Activated CD4-positive, alpha-beta memory T cell treated with anti-CD3 and anti-CD28 coated beads, Interleukin-2, amount 10 ng/mL, durations not matched to agents 7 days and 5 days (primary cell): ENCODE results near the gene GALNT7. TPM values are rescaled to one million over a fixed set of nuclear protein-coding genes. Genes with fewer than 3 reads are reported as not detected.

Experiments used
- CTCF ChIA-PET: fragments of 350-600 bp; sonication (Branson Sonifier 250); formaldehyde crosslinking; loops from one replicate; lab custom pipeline; 2021; ENCODE audit warnings: antibody characterized with exemption, inconsistent platforms; lab: Charles Lee
- POLR2A ChIA-PET: fragments of 350-600 bp; sonication (Branson Sonifier 250); formaldehyde crosslinking; loops from one replicate; lab custom pipeline; 2021; ENCODE audit warnings: antibody characterized with exemption; lab: Charles Lee
- DNase-seq: peaks from one replicate; pipeline ENCODE4 v3.0.0-alpha.2; 2020
- H3K27ac Mint-ChIP-seq: one replicate; pipeline ENCODE4 v1.8.0; 2021; ENCODE audit warnings: mild to moderate bottlenecking, mixed read lengths
- H3K27me3 Mint-ChIP-seq: one replicate; pipeline ENCODE4 v1.8.0; 2021; ENCODE audit warnings: mixed read lengths
- H3K36me3 Mint-ChIP-seq: one replicate; pipeline ENCODE4 v1.8.0; 2021; ENCODE audit warnings: low read depth, mixed read lengths
- H3K4me1 Mint-ChIP-seq: one replicate; pipeline ENCODE4 v1.8.0; 2021; ENCODE audit warnings: mixed read lengths
- H3K4me3 Mint-ChIP-seq: one replicate; pipeline ENCODE4 v1.8.0; 2021; ENCODE audit warnings: mild to moderate bottlenecking, mixed read lengths
- H3K9me3 Mint-ChIP-seq: one replicate; pipeline ENCODE4 v1.8.0; 2021; ENCODE audit warnings: mixed read lengths
- total RNA-seq, 2 experiments: library from RNA; stranded (reverse); gene quantifications; one replicate each; pipeline ENCODE4 v1.2.3, GENCODE V29; 2021

GALNT7 gene
- total RNA-seq, 2 experiments from 2014 or later: 16.0 to 19.1 TPM

DNA sequence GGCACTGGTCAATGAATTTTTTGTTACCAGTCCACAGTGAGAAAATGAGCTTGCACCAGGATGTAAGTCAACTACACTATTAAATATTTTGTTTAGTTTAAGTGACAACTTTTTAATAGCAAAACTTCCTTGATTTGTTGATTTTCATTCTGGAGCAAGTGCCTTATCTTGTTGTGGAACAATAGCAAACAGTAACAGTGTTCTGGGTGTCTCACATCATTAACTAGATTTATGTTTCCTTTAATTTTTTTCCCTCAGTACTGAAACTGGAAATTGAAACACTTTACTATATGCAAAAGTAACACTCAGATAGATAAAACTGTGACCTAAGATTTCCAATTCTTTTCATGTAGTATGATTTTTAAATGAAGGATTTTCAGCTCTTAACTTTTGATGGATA is 80.1 kb downstream of the GALNT7 start:
- ChIA-PET POLR2A (no interaction called here), CTCF (no interaction called here)
- Mint-ChIP-seq H3K36me3 (no peaks in the 10 kb centered on the region), H3K27ac (no peak overlapping the region), H3K4me3 (no peak overlapping the region), H3K4me1 (no peaks in the 10 kb centered on the region), H3K9me3 (no peaks in the 10 kb centered on the region), H3K27me3 (no peaks in the 10 kb centered on the region)
- DNase-seq: no peak

GRCh38 chr4:173252024-173252935 is 83.7 kb downstream of the GALNT7 start:
- ChIA-PET CTCF (interaction anchor here (1.0 kb wide), 1 partner anchor 241 kb away, joined by 3 read pairs; no protein-coding TSS in a partner anchor), POLR2A (no interaction called here)
- H3K4me3 Mint-ChIP-seq: no peak overlapping the region
- no peak for DNase-seq
- H3K27ac Mint-ChIP-seq: no peak overlapping the region
- no peaks in the 10 kb centered on the region for H3K4me1 Mint-ChIP-seq
- H3K27me3 Mint-ChIP-seq: no peaks in the 10 kb centered on the region
- H3K9me3 Mint-ChIP-seq: no peaks in the 10 kb centered on the region
- H3K36me3 Mint-ChIP-seq: no peaks in the 10 kb centered on the region

- no peak overlapping the region for H3K4me3 Mint-ChIP-seq
- H3K36me3 Mint-ChIP-seq: no peaks in the 10 kb centered on the region
- H3K27ac Mint-ChIP-seq: no peak overlapping the region
- H3K27me3 Mint-ChIP-seq: no peaks in the 10 kb centered on the region
- H3K9me3 Mint-ChIP-seq: no peaks in the 10 kb centered on the region
- H3K4me1 Mint-ChIP-seq: no peaks in the 10 kb centered on the region
- DNase-seq: no peak
- ChIA-PET CTCF (interaction anchor here (0.9 to 1.7 kb wide), 3 partner anchors 35 to 240 kb away, joined by 3 to 11 read pairs (median 5); no protein-coding TSS in a partner anchor), POLR2A (interaction anchor here (1.0 kb wide), 1 partner anchor 83 kb away, joined by 3 read pairs; no protein-coding TSS in a partner anchor)
Observed at GRCh38 chr4:173253561-173253960, 85.0 kb downstream of the GALNT7 start.

GRCh38 chr4:173254646-173255045 is 86.0 kb downstream of the GALNT7 start:
- no peak overlapping the region for H3K4me3 Mint-ChIP-seq
- H3K27me3 Mint-ChIP-seq: no peaks in the 10 kb centered on the region
- ChIA-PET POLR2A (interaction anchor here (1.0 kb wide), 1 partner anchor 85 kb away, joined by 3 read pairs; no protein-coding TSS in a partner anchor), CTCF (interaction anchor here (1.4 to 1.7 kb wide), 2 partner anchors 47 to 241 kb away, joined by 5 to 11 read pairs; no protein-coding TSS in a partner anchor)
- no peaks in the 10 kb centered on the region for H3K4me1 Mint-ChIP-seq
- H3K36me3 Mint-ChIP-seq: no peaks in the 10 kb centered on the region
- no peak overlapping the region for H3K27ac Mint-ChIP-seq
- no peak for DNase-seq
- no peaks in the 10 kb centered on the region for H3K9me3 Mint-ChIP-seq

DNA sequence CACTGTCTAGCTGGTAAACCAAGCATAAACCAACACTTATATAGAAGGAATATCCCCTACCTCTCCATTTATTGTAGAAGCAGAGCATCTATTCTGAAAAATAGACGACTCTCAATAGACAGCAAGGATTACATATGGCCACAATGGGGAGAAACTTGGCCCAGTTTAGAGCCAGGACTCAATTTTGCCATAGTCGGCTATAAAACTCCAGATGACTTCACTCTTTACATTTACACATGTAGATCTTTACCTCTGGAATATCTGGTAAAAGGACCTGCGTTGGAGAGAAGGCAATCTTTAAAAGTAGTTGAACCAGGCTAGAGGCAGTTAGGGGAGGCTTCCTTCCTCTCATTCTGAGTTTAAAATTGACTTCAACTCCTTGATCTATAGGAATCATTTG is 88.2 kb downstream of the GALNT7 start:
- no peaks in the 10 kb centered on the region for H3K27me3 Mint-ChIP-seq
- H3K4me3 Mint-ChIP-seq: no peak overlapping the region
- no peaks in the 10 kb centered on the region for H3K4me1 Mint-ChIP-seq
- ChIA-PET CTCF (interaction anchor here (0.9 to 3.8 kb wide), 10 partner anchors 11 to 243 kb away, joined by 3 to 69 read pairs (median 5); no protein-coding TSS in a partner anchor), POLR2A (no interaction called here)
- no peaks in the 10 kb centered on the region for H3K36me3 Mint-ChIP-seq
- H3K9me3 Mint-ChIP-seq: no peaks in the 10 kb centered on the region
- no peak for DNase-seq
- no peak overlapping the region for H3K27ac Mint-ChIP-seq

DNA sequence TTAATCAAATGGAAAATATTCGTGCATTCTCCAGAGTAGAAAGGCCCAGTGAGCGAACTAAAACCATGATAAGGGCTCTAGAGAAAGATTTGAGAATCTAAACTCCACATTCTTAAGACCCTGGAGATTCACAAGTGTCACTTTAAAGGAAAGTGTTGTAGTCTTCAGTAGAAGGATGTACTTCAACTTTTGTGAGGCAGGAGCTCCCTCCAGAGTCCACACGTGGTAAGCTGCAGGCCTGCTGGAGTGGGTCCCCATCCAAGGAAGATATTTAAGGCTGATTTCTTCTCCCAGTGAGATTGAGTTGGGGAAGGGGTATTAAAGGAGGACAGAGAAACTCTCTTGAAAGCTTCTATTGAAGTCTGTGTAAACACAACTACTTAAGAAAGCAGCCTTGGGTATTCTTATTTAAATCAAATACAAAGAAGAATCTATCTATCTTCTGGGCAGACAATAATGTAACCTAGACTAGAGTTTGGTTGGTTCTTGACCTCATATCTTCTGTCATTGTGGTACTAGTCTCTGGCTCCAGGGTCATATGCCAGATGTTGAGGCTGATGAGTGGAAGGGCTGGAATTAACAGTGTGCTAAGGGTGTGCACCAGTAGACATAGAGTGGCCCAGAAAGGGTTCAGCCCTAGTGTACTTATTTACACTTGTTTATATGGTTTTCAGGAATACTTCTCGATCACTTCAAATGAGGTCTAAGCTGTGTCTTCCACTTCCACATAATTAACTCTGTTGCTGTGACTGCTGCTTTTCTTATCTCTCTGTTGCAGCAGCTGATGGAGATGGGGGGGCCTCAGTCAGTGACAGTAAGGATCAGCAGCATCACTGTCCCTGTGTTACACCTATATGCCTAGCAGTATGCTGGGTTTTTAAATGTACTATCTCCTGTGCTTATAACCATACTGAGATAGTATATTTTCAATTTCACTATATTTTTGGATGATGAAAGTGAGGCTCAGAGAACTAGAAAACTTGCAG is 89.4 kb downstream of the GALNT7 start:
- Mint-ChIP-seq H3K27ac (no peak overlapping the region), H3K9me3 (no peaks in the 10 kb centered on the region), H3K4me1 (no peaks in the 10 kb centered on the region), H3K4me3 (no peak overlapping the region), H3K27me3 (no peaks in the 10 kb centered on the region), H3K36me3 (no peaks in the 10 kb centered on the region)
- CTCF ChIA-PET: interaction anchor here (0.6 to 3.8 kb wide), 19 partner anchors 9 to 245 kb away, joined by 3 to 69 read pairs (median 4); partner anchors contain the start of gene GALNT7
- DNase-seq: peak; percentile 59
- POLR2A ChIA-PET: interaction anchor here (0.9 to 1.3 kb wide), 2 partner anchors 13 to 65 kb away, joined by 3 to 4 read pairs; no protein-coding TSS in a partner anchor

DNA sequence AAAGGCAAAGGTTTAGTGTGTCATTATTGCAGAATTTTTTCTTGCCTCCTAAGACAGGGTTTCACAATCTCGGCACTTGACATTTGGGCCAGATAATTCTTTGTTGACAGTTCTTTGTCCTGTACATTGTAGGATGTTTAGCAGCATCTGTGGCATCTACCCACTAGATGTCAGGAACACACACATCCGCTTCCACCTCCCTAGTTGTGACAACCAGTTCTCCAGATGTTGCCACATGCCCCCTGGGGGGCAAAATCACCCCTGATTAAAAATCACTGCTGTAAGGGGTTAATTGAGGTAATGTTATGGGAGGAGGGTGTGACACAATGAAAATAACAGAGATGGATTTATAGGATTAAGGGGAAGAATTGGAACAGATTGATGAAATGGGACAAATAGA is 90.3 kb downstream of the GALNT7 start:
- CTCF ChIA-PET: interaction anchor here (1.4 to 3.8 kb wide), 6 partner anchors 16 to 245 kb away, joined by 3 to 69 read pairs (median 4); no protein-coding TSS in a partner anchor
- Mint-ChIP-seq H3K9me3 (no peaks in the 10 kb centered on the region), H3K27ac (no peak overlapping the region)

GRCh38 chr4:173259310-173259709 is 90.7 kb downstream of the GALNT7 start:
- no peaks in the 10 kb centered on the region for H3K9me3 Mint-ChIP-seq
- H3K4me3 Mint-ChIP-seq: no peak overlapping the region
- no peaks in the 10 kb centered on the region for H3K27me3 Mint-ChIP-seq
- no peak overlapping the region for H3K27ac Mint-ChIP-seq
- ChIA-PET CTCF (interaction anchor here (1.1 to 3.0 kb wide), 2 partner anchors 42 to 246 kb away, joined by 3 to 16 read pairs; no protein-coding TSS in a partner anchor), POLR2A (no interaction called here)
- peaks cover 4% of the 10 kb centered on the region for H3K4me1 Mint-ChIP-seq
- no peaks in the 10 kb centered on the region for H3K36me3 Mint-ChIP-seq
- no peak for DNase-seq

More for the DNA sequence above, 90.3 kb downstream of the GALNT7 start:
- H3K36me3 Mint-ChIP-seq: no peaks in the 10 kb centered on the region
- no peaks in the 10 kb centered on the region for H3K27me3 Mint-ChIP-seq
- H3K4me3 Mint-ChIP-seq: no peak overlapping the region
- DNase-seq: no peak
- POLR2A ChIA-PET: no interaction called here
- H3K4me1 Mint-ChIP-seq: no peaks in the 10 kb centered on the region

- POLR2A ChIA-PET: no interaction called here
- Mint-ChIP-seq H3K36me3 (no peaks in the 10 kb centered on the region), H3K27me3 (no peaks in the 10 kb centered on the region), H3K27ac (no peak overlapping the region), H3K9me3 (no peaks in the 10 kb centered on the region), H3K4me1 (peaks cover 10% of the 10 kb centered on the region), H3K4me3 (no peak overlapping the region)
- CTCF ChIA-PET: interaction anchor here (1.2 to 3.0 kb wide), 3 partner anchors 40 to 248 kb away, joined by 4 to 16 read pairs (median 4); no protein-coding TSS in a partner anchor
- no peak for DNase-seq
Observed at GRCh38 chr4:173261052-173261451, 92.4 kb downstream of the GALNT7 start.

GRCh38 chr4:173262375-173262774 is 93.8 kb downstream of the GALNT7 start:
- DNase-seq: no peak
- no peak overlapping the region for H3K4me3 Mint-ChIP-seq
- no peak overlapping the region for H3K27ac Mint-ChIP-seq
- POLR2A ChIA-PET: no interaction called here
- peaks cover 10% of the 10 kb centered on the region for H3K4me1 Mint-ChIP-seq
- H3K9me3 Mint-ChIP-seq: no peaks in the 10 kb centered on the region
- H3K27me3 Mint-ChIP-seq: no peaks in the 10 kb centered on the region
- CTCF ChIA-PET: interaction anchor here (1.7 to 3.0 kb wide), 2 partner anchors 39 to 249 kb away, joined by 4 to 16 read pairs; no protein-coding TSS in a partner anchor
- H3K36me3 Mint-ChIP-seq: no peaks in the 10 kb centered on the region

DNA sequence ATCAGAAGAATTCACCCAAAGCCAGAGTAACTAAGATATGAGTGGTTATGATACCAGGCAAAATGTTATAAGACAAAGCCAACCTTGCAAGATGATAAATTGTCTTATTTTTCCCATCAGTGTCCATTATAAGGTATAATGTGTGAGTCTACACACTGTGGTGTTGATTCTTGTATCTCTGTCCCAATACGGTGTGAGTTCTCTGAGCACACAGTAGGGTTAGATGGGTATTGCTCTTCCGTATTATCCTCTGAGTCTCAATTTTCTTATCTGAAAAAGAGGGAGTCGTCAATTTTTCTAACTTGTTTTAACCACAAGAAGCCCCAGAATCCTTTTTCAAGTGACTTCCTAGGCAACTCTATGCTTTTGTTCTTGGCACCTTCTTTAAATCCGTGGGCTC is 95.6 kb downstream of the GALNT7 start:
- Mint-ChIP-seq H3K27me3 (no peaks in the 10 kb centered on the region), H3K4me1 (peaks cover 10% of the 10 kb centered on the region), H3K9me3 (no peaks in the 10 kb centered on the region), H3K27ac (no peak overlapping the region), H3K36me3 (no peaks in the 10 kb centered on the region), H3K4me3 (no peak overlapping the region)
- no peak for DNase-seq
- POLR2A ChIA-PET: no interaction called here
- CTCF ChIA-PET: interaction anchor here (1.4 kb wide), 1 partner anchor 37 kb away, joined by 4 read pairs; no protein-coding TSS in a partner anchor

DNA sequence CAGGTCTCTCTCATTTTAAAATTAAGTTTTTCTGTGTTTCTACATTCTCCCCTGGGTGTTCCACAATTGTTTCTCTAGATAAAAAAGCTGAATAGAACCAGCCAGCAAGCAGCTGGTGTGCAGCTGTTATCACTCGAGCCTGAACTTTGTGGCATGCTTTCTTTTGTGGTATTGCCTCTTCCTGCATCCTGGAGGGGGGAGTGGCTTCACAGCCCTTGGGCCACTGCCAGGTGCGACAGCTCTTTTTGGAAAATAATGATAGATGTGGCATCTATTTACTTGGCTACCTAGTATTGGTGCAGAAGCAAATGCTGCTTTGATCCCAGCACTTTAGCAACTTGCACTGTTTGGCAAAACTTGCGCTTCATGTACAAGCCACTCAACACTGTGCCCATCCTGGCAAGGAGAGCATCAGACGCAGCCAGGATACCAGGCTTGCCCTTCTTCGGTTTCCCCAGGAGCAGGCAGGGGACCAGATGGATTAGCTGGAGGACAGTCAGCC is 96.1 kb downstream of the GALNT7 start:
- POLR2A ChIA-PET: no interaction called here
- Mint-ChIP-seq H3K36me3 (no peaks in the 10 kb centered on the region), H3K27me3 (no peaks in the 10 kb centered on the region), H3K4me3 (no peak overlapping the region), H3K4me1 (peaks cover 10% of the 10 kb centered on the region), H3K27ac (no peak overlapping the region), H3K9me3 (no peaks in the 10 kb centered on the region)
- CTCF ChIA-PET: interaction anchor here (1.3 to 1.4 kb wide), 2 partner anchors 37 to 251 kb away, joined by 4 read pairs; no protein-coding TSS in a partner anchor
- DNase-seq: no peak
